Activated CD8-positive, alpha-beta memory T cell treated with anti-CD3 and anti-CD28 coated beads, Interleukin-2, amount 50 U/mL, for 24 hours (primary cell): Measurements from ENCODE around the gene NLGN1.
"Not testable (repeated sequence)": the region's sequence is repeated elsewhere in the genome, so short reads cannot be mapped to it uniquely, and the experiment has no call there.

ENCODE experiments used
- DNase-seq: peaks from one replicate; pipeline ENCODE4 v3.0.0-alpha.2; 2020; ENCODE audit errors: extremely low read depth

The NLGN1 gene

GRCh38 chr3:173429527-173429926 is 32.0 kb downstream of the NLGN1 start:
- DNase-seq, result no peak

- DNase-seq, result no peak
Observed at GRCh38 chr3:173430576-173430975, 33.0 kb downstream of the NLGN1 start.

GRCh38 chr3:173439004-173439403 is 41.5 kb downstream of the NLGN1 start:
- DNase-seq, result no peak

GRCh38 chr3:173440514-173440913 is 43.0 kb downstream of the NLGN1 start:
- no peak for DNase-seq

- not testable (repeated sequence) for DNase-seq
Observed at GRCh38 chr3:173451561-173451960, 54.0 kb downstream of the NLGN1 start.

GRCh38 chr3:173463250-173463649 is 65.7 kb downstream of the NLGN1 start:
- no peak for DNase-seq

- no peak for DNase-seq
Observed at GRCh38 chr3:173465112-173465511, 67.6 kb downstream of the NLGN1 start.

- no peak for DNase-seq
Observed at GRCh38 chr3:173465898-173466678, 68.5 kb downstream of the NLGN1 start.

GRCh38 chr3:173467501-173467900 is 70.0 kb downstream of the NLGN1 start:
- DNase-seq, result no peak

- DNase-seq, result no peak
Observed at GRCh38 chr3:173473237-173473636, 75.7 kb downstream of the NLGN1 start.

- DNase-seq, result no peak
Observed at GRCh38 chr3:173479301-173479700, 81.8 kb downstream of the NLGN1 start.

GRCh38 chr3:173501931-173502489 is 104.5 kb downstream of the NLGN1 start:
- no peak for DNase-seq

- no peak for DNase-seq
Observed at GRCh38 chr3:173502983-173503568, 105.5 kb downstream of the NLGN1 start.

GRCh38 chr3:173510565-173510964 is 113.0 kb downstream of the NLGN1 start:
- no peak for DNase-seq

- no peak for DNase-seq
Observed at GRCh38 chr3:173513123-173513522, 115.6 kb downstream of the NLGN1 start.

GRCh38 chr3:173529062-173529711 is 131.6 kb downstream of the NLGN1 start:
- DNase-seq, result no peak

GRCh38 chr3:173531602-173532001 is 134.1 kb downstream of the NLGN1 start:
- no peak for DNase-seq

- no peak for DNase-seq
Observed at GRCh38 chr3:173538410-173538809, 140.9 kb downstream of the NLGN1 start.

GRCh38 chr3:173545590-173545989 is 148.0 kb downstream of the NLGN1 start:
- DNase-seq, result not testable (repeated sequence)

GRCh38 chr3:173547070-173547469 is 149.5 kb downstream of the NLGN1 start:
- DNase-seq, result no peak

- DNase-seq, result no peak
Observed at GRCh38 chr3:173548261-173548660, 150.7 kb downstream of the NLGN1 start.

GRCh38 chr3:173552526-173552925 is 155.0 kb downstream of the NLGN1 start:
- no peak for DNase-seq
